ENCODE results near the gene IZUMO4.

Gene IZUMO4

DNA sequence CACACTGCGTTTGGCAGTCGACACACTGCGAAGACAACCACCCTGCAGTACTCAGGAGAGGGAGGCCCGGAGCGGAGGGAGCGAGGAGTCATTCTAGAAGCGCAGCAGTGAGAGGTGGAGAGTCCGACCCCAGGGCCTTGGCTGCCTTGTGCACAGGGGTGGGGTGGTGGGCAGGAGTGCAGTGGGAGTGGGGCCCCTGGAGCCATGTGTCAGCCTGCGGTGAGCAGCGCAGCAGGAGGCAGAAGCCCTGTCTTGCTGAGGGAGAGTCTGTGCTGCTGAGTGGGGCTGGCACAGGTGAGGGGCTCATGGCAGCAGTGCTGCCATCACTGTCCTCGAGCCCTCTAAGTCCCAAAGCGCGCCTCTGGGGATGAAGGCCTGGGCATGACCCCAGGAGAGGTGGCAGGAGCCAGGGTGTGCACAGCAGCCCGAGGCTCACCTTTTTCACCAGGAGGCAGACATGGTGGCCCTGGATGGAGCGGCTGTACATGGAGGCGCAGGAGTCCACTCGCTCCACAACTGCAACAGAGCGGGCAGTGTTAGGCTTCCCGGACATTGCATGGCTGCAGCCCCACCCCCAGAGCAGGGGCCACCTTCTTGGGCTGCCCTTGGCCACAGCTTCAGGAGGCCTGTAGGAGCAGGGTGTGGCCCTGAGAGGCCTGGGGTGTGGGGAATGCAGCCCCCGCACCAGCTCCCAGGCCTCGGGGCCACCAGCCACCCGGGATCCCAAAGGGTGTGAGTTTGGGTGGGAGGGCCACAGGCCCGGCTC lies 11.7 kb downstream of the IZUMO4 start:
- no peak for DNase-seq (ENCODE audit: low read depth)

- no peak for DNase-seq (ENCODE audit: low read depth)
Observed at GRCh38 chr19:2109046-2109864, 12.5 kb downstream of the IZUMO4 start.

- no peak for DNase-seq (ENCODE audit: low read depth)
Observed at GRCh38 chr19:2110822-2111221, 14.1 kb downstream of the IZUMO4 start.

GRCh38 chr19:2111425-2111824 lies 14.7 kb downstream of the IZUMO4 start:
- no peak for DNase-seq (ENCODE audit: low read depth)

GRCh38 chr19:2111886-2112285 lies 15.2 kb downstream of the IZUMO4 start:
- DNase-seq (ENCODE audit: low read depth) = no peak

DNA sequence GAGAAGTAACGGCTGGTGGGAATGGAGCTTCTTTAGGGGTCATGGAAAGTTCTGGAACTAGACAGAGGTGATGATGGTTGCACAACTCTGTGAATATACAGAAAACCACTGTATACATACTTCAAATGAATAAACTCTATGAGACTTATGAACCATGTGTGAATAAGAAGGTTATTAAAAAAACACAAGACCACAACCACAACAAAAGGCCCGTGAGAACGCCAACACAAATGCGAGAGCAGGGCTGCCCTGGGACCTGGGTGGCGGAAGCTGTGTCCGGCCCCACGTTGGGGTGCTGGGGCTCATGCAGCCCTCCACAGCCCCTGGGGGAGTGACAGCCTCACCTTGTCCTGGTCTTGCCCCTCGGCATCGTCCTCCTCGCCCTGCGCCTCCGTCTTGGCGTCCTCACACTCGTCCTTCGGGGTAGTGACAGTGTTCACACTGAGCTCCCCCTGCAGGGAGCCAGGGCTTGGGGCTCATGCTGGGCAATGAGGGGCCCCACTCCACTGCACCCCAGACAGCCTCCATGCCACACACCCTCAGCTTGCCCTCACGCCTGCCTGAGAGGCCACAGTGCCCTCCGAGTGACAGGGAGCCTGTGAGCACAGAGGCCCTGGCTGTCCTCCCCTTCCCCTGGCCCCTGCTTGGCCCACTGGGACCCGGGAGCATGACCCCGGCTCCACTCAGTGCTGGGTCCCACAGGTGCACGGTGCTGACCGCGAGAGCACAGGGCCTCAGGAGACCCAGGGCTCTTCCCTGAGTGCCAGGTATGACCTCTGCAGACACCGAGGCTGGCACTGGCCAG lies 16.0 kb downstream of the IZUMO4 start:
- DNase-seq (ENCODE audit: low read depth) = no peak

DNA sequence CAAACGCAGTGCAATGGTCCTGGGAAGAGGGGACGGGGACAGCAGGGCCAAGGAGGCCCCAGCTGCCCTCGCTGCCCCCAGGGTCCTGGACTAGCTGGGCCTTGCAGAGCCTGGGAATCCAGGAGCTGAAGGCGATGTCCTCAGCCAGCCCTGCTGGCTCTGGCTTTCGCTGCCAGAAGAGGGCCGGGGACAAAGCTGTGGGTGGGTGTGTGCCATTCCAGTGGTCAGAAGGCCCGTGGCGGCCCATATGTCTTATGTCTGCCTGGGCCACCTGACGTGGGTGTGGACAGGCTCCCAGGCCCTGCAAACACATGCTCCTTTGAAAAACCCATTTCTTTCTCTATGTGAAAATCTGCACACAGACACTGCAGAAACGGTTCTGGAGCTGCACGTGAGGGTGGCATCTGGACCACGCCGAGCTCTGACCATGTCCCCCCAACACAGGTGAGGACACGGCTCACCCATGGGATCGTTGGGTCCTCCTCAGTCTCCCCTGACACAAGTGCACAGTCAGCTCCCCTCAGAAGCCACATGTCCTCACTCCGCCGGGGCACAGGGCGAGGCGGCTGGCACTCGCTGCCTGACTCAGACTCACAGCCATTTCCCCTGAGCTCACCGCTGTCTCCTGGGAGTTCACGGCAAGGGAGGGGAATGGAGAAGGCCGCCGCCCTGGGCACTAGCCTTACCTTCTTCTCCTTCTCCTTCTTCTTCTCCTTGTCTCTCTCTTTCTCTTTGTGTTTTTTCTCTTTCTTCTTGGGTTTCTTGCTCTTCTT lies 16.9 kb downstream of the IZUMO4 start:
- no peak for DNase-seq (ENCODE audit: low read depth)

- no peak for DNase-seq (ENCODE audit: low read depth)
Observed at GRCh38 chr19:2114218-2114617, 17.5 kb downstream of the IZUMO4 start.

- no peak for DNase-seq (ENCODE audit: low read depth)
Observed at GRCh38 chr19:2114821-2115220, 18.1 kb downstream of the IZUMO4 start.

- DNase-seq (ENCODE audit: low read depth) = no peak
Observed at GRCh38 chr19:2115324-2115723, 18.6 kb downstream of the IZUMO4 start.

DNA sequence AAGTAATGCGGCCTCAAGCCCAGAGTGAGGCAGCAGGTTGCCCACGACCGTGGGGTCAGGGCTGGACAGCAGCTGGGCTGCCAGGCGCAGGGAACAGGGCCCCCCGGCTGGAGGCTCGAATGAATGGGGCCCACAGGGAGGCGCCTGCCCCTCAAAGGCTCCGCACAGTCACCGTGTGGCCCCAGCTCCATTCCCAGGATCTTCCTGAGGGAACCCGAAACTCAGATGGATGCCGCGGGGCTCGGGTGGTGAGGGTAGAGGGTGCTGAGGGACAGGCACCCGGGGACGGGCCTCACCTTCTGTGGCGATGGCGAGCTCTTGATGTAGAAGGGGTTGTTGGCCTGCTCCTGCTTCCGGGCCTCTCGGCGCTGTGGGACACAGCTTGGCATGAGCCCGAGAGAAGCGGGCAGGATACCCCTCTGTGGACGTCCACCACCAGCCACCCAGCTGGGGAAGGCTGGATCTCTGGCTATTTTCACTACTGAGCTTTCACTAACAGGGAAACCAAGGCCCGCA lies 19.3 kb downstream of the IZUMO4 start:
- DNase-seq (ENCODE audit: low read depth) = no peak

GRCh38 chr19:2116507-2116906 lies 19.8 kb downstream of the IZUMO4 start:
- DNase-seq (ENCODE audit: low read depth) = no peak

DNA sequence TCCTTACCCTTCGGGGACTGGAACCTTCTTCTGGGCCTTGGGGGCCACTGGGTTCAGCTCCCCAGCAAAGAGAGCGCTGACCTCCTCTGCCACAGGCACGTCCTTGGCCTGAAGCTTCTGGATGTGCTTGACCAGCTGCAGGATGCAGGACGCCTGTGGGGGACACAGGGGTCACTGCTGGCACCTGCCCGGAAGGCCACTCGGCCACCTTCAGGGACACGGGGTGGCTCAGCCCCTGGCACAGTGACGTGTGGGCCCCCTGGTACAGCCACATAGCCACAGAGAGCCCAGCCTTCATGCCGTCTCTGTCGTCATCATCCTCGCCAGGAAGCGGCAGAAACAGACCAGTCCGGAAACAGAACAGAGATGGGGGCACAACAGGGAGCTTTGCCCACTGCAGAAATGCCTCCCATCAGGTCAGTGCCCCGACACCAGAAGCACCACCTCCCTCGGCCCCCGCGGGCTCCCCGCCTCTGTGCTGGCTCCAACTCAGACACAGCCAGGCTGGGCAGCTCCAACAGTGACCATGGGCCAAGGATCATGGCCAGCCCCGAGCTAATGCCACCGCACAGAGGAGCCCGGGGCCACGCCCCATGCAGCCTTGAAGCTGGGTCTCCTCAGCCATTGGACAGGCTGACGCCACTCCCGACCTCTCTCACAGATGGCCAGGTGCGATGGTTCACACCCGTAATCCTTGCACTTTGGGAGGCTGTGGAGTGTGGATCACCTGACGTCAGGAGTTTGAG lies 20.7 kb downstream of the IZUMO4 start:
- DNase-seq (ENCODE audit: low read depth) = no peak

GRCh38 chr19:2118438-2118837 lies 21.7 kb downstream of the IZUMO4 start:
- DNase-seq (ENCODE audit: low read depth) = no peak

- no peak for DNase-seq (ENCODE audit: low read depth)
Observed at GRCh38 chr19:2119921-2120785, 23.4 kb downstream of the IZUMO4 start.

- DNase-seq (ENCODE audit: low read depth) = no peak
Observed at GRCh38 chr19:2120821-2121220, 24.1 kb downstream of the IZUMO4 start.

- DNase-seq (ENCODE audit: low read depth) = no peak
Observed at GRCh38 chr19:2121416-2122051, 24.8 kb downstream of the IZUMO4 start.

DNA sequence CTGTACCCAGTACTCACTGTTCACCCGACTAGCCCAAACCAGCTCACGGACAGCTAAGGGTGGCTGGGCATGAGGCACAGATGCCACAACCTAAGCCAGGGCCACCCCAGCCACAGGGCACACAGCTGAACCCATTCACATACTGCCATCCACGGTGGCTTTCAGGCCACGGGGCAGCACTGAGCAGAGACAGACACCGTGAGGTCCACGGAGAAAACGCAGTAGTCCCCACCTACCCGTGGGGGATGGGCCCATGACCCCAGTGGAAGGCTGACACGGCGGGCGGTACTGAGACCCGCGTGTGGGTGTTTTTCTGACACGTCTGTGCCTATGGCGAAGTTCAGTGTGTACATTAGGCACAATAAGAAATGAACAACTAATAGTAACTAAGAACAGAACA lies 25.5 kb downstream of the IZUMO4 start:
- DNase-seq (ENCODE audit: low read depth) = no peak

- DNase-seq (ENCODE audit: low read depth) = no peak
Observed at GRCh38 chr19:2122982-2123381, 26.3 kb downstream of the IZUMO4 start.
